HG03108 (cell line): ENCODE data around the gene OR52W1.

Experiments used
- ATAC-seq: cut with Tn5 transposase; IDR thresholded peaks from one replicate; pipeline ENCODE4 v1.9.1; 2021; ENCODE audit warnings: moderate library complexity; ENCODE audit not compliant: unreplicated experiment

OR52W1 gene, protein sequence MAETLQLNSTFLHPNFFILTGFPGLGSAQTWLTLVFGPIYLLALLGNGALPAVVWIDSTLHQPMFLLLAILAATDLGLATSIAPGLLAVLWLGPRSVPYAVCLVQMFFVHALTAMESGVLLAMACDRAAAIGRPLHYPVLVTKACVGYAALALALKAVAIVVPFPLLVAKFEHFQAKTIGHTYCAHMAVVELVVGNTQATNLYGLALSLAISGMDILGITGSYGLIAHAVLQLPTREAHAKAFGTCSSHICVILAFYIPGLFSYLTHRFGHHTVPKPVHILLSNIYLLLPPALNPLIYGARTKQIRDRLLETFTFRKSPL

DNA sequence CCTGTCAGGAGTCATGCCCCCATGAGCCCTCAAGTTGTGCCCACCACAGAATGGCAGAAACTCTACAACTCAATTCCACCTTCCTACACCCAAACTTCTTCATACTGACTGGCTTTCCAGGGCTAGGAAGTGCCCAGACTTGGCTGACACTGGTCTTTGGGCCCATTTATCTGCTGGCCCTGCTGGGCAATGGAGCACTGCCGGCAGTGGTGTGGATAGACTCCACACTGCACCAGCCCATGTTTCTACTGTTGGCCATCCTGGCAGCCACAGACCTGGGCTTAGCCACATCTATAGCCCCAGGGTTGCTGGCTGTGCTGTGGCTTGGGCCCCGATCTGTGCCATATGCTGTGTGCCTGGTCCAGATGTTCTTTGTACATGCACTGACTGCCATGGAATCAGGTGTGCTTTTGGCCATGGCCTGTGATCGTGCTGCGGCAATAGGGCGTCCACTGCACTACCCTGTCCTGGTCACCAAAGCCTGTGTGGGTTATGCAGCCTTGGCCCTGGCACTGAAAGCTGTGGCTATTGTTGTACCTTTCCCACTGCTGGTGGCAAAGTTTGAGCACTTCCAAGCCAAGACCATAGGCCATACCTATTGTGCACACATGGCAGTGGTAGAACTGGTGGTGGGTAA is at the start of gene OR52W1:
TSS of gene OR52W1 (plus strand) at position 51 of the 637 bp plus-strand sequence. CDS start at position 51, 0 bp downstream.
- no peak for ATAC-seq

DNA sequence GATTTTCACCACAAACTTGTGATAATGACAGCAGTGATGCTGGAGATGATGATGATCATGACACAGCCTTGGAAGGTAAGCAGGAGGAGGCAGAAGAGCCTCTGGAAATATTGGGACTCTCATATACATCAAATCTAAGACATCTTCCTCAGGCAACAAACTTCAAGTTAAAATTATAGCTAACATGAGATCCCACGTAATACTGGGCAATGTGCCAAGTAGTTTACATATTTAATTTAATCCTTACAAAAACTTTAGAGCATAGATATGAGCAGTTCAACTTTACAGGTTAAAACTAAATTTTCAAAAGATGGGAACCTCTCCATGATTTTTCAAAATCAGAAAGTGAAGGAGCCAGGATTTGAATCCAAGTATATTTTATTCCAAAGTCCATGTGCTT is 47.9 kb upstream of the OR52W1 start:
- ATAC-seq, result no peak

DNA sequence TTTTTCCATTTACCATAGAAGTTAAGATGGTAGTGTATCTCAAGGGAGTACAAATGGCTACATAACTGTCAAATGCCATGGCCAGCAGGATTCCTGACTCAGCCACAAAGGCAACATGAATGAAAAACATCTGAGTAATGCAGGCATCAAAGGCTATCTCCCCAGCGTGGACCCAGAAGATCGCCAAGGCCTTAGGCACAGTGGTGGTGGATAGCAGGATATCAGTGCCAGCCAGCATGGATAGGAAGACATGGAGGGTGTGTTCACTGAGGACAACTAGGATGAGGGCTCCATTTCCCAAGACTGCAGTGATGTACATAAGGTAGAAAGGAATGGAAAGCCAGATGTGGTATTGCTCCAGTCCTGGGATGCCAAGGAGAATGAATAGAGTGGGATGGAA is 46.9 kb upstream of the OR52W1 start:
- no peak for ATAC-seq

DNA sequence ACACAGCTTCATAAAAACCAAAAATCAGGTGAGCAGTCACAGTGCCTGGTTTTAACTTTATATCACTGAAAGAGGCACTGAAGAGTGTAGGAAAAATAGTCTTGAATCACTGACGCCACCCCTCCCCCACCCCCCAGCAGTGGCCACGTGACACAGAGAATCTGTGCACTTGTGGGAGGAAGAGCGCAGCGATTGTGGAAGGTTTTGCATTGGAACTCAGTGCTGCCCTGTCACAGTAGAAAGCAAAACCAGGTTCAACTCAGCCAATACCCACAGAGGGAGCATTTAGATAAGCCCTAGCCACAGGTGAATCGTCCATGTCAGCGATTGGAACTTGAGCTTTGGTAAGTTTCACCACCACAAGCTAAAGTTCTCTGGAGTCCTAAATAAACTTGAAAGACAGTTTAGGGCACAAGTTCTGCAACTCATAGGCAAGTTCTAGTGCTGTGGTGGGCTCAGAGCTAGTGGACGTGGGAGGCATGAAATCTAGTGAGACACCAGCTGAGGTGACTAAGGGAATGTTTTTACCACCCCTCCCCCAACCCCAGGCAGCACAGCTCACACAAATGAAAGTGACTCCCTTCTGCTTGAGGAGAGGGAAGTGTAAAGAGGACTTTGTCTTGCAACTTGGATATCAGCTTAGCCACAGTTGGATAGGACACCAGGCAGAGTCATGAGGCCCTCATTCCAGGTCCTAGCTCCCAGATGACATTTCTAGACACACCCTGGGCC is 42.2 kb upstream of the OR52W1 start:
- no peak for ATAC-seq

DNA sequence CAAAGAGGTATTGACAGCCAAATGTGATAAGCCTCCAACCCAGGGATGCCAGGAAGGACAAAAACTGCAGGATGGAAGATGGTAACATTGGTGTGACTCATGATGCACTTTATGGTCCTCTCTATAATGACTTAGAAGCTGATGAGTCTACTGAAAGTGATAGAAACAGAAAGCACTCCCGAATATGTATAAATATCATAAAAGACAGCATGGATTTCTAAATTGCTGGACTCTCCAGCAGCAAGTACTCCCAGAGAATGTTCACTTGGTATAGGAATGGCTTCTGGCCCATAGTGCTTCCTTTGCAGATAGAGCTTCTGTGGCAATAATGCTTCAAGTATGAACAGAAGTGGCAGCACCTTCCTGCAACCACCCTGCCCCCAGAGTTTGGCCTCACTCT is 28.8 kb upstream of the OR52W1 start, which contains the start of gene OR52B2:
TSS of gene OR52B2 (minus strand) at position 101 of the 400 bp plus-strand sequence. CDS start at position 101, 0 bp downstream.
- no peak for ATAC-seq

DNA sequence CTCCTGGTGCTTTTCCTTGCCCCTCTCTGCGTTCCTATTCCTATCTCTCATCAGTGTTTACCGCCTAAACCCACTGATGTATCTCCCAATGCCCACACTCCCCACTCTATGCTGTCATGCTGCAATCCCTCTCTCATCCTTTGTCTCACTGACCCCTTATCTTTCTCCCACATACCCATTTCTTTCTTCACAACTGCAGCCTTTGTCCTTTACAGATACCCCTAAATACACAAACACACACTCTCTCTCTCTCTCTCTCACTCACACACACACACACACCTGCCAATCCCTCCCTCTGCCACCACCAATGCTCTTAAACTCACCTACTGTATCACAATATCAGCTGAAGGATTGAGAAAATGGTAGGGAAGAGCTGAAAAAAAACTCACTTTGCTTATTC is 23.6 kb upstream of the OR52W1 start:
- ATAC-seq, result no peak

DNA sequence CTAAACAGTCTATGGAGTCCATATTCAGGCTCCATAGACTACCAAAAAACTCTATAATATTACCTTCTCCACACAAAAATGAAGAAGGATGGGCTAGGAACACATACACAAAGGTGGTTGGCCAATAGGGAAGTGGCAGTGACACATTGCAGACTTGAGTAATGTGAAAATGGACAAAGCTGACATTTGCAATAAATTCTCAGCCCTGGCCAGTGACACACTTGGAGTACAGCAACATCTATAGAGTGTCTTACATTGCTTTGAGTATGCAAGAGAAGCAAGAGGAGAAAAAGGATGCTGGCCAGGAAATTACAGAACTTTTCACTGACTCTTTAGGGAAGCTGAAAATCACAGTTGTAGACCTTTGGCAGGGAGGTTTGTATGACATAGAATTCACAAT is 7.3 kb upstream of the OR52W1 start:
- no peak for ATAC-seq

DNA sequence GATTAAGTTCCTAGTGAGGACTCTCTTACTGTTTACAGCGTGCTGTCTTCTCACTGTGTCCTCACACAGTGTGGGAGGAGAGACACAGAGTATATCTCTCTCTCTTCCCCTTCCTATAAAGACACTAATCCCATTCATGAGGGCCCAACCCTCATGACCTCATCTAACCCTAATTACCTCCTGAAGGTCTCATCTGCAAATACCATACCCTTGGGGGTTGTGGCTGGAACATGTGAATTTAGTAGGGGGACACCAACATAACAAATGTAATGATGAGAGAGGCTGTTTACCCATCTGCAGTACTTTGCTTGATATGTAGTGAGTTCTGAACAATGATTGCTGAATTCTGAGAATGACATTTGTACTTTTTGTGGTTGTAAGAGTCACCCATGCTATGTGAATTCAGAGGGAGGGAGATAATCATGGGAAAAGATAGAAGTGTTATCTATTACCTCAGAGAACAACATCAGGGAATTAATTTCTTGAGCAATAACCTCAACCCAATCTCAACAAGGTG is 4.9 kb upstream of the OR52W1 start:
- ATAC-seq, result no peak

DNA sequence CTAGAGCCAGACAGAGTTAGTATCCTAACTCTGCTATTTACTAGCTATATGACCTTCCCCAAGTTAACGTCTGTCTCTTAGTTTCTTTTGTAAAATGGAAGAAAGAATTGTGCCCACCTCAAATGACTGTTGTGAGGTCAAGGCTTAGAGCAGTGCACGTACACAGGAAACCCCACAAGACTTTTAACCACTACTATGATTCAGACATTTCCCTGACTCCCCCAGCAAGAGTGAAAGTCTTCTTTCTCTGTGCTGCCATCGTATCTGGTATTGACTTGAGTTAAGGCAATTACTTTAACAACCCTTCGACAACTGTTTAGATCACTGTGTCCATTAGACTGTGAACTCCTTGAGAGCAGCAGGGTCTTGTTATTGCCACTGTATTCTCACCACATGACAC is 2.6 kb upstream of the OR52W1 start:
- ATAC-seq, result peak; percentile 48

DNA sequence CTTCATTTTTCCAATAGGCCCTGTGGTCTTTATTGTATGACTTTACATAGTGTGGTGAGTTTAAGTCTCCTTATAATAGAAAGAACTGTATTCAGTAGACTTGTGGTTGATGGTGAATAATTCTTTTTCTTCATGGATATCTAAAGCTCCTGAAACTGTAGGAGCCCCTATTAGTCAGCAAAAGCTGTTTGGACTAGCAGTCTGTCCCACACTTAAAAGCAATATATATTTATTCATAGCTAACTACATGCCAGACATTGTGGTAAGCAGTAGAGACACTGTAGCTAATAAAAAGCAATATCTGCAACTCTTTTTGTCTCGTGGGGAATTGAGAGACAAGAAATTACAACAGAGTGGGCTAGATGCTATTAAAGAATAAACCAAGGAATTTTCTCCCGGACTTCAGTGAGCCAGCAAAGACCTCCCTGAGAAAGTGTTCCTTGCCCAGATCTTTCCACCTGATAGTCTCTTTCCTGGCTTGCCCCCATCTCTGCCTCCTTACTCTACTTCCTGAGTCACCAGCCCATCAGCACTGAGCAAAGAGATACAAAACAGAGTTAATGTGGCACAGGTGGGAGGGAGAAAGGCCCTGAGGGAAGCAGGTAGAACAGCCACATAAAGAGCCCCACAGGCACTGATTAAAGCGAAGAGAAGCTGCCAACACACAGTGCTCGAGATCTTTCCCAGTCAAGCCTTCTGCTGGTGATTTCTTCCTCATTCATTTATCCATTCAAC is 1.4 kb upstream of the OR52W1 start:
- no peak for ATAC-seq

DNA sequence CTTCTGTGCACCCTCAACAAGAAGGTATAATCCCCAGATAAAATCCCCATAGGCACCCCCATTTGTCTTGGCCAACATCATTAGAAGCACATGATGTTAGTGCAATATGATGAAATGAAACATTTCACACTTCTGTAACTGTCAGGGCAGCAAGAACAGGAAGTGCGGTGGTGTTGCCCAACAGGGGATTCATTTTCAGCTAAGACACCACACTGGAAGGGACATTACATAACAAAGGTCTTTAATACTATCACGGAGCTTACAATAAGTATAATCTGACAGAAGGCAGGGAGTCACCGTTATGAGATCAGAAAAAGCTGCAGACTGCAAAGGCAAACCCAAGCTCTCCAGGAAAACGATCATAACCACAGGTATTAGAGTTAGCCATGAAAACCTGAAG is 2.0 kb downstream of the OR52W1 start:
- no peak for ATAC-seq

DNA sequence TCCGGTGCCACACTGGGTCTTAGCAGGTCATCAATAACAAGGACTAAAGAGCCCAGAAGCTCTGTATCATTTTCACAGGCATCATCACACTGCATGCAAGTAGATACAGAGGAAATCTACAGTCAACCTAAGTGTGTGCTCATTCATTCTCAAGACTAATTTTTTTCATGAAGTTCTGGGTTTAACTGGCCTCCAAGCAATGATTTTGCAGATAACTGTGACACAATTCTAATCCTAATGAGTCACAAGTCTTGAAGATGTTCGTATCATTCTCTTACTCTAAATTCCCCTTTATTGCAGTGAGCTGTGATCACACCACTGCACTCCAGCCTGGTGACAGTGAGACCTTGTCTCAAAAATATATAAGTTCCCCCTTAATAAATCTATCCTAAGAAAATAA is 2.5 kb downstream of the OR52W1 start:
- ATAC-seq, result no peak

DNA sequence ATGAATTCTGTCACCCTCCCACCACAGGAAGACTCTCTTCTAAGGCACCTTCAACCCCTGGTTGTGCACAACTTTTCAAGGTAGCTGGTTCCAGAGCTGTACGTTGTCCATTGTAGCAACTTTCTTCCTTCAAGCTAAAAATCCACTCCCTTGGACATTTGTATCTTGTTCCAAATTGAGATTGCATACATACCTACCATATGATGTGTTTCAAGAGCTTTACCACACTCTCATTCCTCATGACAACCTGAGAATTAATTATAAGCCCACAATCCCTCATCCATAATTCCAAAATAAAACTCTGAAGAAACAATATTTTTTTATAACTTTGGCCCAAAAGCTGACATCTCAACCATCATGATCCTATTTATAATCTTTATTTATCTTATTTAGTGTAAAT is 3.0 kb downstream of the OR52W1 start:
- ATAC-seq, result no peak

DNA sequence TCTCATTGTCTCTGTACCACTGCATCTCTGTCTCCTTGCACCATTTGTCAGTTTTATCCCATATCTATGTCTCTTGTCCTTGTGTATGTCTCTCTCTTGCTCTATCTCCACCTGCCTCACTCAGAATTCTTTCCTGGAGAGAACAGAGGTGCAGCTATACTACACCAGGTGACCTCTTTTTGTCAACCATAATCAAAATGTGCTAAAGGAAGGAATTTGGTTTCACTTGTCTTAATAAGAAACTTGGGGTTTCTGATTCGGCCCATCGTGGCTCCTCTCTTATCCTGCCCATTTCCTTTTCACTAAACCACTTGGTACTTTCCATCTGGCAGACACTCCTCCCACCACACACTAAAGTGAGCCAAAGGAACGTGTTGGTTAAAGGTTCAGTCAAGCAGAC is 4.3 kb downstream of the OR52W1 start:
- ATAC-seq, result no peak

DNA sequence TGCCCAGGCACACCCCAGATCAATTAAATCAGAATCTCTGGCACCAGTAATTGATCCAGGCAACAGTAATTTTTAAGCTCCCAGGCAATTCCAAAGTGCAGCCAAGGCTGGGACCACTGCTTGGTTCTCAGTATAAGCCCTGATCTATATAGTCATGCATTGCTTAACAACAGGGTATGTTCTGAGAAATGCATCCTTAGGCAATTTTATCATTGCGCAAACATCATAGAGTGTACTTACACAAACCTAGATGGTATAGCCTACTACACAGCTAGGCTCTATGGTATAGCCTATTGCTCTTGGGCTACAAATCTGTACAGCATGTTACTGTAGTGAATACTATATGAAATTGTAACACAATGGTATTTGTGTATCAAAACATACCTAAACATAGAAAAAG is 5.7 kb downstream of the OR52W1 start:
- no peak for ATAC-seq

DNA sequence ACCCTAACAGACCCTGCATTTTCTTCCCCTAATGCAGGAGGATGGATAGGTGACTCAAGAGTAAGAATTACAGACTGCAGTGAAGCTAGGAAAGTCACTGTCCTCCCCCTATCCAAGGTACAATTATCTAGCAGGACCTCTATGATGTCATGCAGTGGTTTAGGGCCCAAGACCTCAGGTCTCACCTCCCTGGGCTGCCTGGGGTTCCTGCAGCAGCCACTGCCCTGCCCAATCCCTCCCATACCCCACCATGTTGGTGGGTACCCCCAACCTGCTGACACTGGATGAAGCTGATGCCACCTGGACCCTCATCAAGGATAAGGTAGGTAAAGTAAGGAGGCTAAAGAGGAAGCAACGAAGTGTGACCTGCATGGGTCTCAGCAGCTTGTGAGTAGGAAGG is 6.3 kb downstream of the OR52W1 start, which contains the start of gene C11orf42:
TSS of gene C11orf42 (plus strand) at position 192 of the 400 bp plus-strand sequence. CDS start at position 251, 59 bp downstream.
- no peak for ATAC-seq

DNA sequence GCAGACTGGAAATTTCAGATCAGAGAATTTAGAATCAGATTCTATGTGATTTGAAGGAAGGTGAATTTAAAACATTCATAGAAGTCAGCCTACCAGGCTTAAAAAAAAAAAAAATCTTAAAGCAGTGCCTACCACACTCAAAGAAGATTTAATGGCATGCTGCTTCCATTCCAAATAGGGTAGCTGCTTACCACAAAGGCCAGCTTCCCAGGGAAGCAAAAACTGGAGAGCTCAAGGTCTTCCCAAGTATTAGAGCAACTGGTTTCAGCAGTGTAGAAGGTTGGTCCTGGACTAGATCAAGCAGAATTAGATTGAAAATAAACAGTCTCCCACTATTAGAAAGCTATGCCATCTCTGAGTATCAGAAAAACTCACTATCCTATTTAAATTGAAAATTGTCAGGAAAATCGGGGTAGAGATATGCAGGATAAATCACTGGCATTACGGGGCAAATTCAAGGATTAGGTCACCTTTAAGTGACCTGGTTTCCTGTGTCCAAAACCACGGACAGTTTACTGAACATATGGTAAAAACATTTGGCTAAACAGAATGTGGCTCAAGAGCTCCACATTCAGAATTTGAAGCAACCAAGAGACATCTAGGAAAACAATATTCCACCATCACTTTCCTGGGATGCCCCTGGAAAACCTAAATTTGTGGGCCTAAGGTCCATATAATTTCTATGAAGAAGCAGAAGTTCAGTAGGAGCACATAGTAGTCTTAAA is 7.6 kb downstream of the OR52W1 start:
- no peak for ATAC-seq

DNA sequence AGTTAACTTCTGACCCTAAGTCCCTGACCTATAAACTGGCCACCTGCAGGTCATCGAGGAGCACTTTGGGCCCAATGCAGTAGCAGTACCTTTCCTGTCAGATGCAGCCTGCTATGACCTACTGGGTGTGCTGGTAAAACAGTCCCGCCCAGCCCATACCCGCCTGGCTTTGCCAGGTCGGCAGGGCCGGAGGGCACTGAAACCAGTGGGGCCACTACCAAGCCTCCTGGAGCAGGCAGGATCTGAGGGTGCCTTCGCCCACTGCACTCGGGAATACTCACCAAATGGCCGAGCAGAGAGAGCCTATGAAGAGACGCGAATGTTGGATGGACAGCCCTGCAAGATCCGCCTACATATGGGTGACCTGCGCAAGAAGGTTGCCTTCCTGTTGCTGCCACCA is 10.8 kb downstream of the OR52W1 start:
- no peak for ATAC-seq

DNA sequence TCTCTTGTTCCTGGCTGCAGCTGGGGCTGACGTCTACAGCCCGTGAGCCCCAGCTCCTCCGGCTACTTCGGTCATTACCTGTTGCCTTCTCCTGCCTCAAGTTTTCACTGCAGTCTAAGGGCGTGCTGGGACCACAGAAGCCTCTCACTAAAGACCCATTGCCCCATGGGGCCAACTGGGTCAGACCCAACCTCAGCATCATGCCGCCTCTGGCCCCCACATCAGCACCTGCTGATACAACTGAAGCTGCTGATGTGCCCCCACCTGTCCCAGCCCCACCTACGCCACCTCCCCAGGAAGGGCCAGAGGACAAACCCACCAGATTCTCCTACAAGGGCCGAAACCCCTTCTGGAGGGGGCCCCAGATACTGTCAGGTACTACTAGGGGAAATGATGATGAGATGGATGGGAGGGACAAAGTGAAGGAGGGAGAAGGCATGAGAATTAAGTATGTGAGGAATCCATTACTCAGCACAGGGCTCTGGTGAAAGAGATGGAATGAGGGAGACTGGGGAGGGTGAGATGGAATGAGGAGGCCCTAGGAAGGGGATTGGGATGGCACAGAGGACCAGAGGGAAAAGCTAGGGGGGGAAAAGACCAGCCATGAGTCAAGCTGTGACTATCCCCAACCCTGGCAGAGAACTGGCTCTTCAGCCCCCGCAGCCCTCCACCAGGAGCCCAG is 11.4 kb downstream of the OR52W1 start:
- no peak for ATAC-seq

DNA sequence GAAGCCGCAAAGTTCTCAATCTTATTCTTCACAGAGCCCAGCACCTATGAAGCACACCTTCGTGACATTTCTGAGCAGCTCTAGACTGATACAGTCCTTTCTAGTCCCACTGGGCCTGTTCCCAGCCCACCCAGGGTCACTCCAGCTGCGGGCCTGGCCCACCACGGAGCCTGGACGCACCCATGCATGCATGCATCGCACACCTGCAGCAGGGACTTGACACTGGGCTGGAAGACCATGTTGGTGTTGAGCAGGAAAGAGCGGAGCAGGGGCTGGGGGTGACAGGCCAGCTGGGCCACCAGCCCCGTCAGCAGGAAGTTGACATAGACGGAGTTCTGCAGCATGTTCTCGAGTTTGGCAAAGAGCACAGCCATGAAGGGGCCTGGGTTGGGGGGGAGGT is 15.5 kb downstream of the OR52W1 start:
- no peak for ATAC-seq
